Hematopoietic multipotent progenitor cell treated with erythropoietin and hydrocortisone succinate and interleukin-3 and kit ligand, for 8 days (in vitro differentiated cells): ENCODE results near the gene DDX47.
"Not testable (repeated sequence)": the region's sequence is repeated elsewhere in the genome, so short reads cannot be mapped to it uniquely, and the experiment has no call there.

Source experiments
- DNase-seq: peaks from one replicate; pipeline ENCODE4 v3.0.0-alpha.2; 2015

The DDX47 gene

DNA sequence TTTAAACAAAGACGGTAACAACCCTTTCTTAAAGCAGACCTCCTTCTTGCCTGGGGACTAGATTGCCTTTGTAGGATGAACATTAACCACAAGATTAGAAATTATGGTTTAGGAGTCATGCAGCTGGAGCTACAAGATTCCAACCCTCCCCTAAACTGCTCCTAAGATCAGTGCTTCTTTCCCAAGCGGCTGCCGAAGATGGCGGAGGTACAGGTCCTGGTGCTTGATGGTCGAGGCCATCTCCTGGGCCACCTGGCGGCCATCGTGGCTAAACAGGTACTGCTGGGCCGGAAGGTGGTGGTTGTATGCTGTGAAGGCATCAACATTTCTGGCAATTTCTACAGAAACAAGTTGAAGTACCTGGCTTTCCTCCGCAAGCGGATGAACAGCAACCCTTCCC is 62.2 kb downstream of the DDX47 start:
- not testable (repeated sequence) for DNase-seq

DNA sequence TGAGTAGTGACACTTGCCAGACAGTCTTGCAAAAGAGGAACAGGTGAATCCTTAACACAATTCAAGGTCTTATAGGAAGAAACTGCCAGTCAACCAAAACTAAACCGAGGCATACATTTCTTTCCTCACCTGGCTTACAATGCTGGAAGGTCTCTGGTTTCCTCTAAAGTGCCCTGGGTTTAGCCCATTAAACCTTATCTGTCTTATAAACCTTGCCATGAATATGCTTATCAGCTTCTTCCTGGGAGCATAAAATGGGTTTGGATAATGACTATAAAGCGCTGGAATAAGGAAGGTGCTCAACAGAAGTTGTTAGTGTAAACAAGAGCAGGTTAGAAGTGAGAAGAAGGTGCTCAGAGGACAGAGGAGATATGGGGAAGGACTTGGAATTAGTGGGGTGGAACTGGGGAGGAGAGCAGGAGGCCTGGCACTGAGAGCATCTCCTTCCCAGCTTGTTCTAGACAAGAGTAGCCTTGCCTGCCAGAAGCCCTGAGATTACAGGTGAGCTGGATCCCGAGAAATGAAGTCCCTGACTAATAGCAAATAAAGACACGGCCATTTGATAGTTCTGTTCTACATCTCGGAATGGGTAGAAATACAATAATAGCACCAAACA is 64.1 kb downstream of the DDX47 start:
- DNase-seq = peak; percentile 14

- no peak for DNase-seq
These were observed 64.8 kb downstream of the DDX47 start for GRCh38 chr12:12877781-12878455.
